K562 (cell line): ENCODE measurements around the gene PURA. TPM values are rescaled to one million over a fixed set of nuclear protein-coding genes. Genes with fewer than 3 reads are reported as not detected.

Experiments used
- ATAC-seq: fragments of 200-7000 bp; cut with Tn5 transposase; 3 replicates; pipeline ENCODE4 v1.9.1; 2020; ENCODE audit warnings: moderate library complexity
- BruUV-seq: library from RNA; stranded (reverse); fragments of 400-500 nt; replicated peaks from 2 replicates; lab custom pipeline; 2021; lab: Mats Ljungman, UMichigan
- CTCF ChIA-PET: fragments of 300-600 bp; formaldehyde crosslinking; extraction: SDS; loops from one replicate; lab custom pipeline; 2021; ENCODE audit warnings: low intra/inter-chr PET ratio; lab: Yijun Ruan, JAX
- POLR2A ChIA-PET: fragments of 300-600, 350-650 bp; sonication (Branson Sonifier 250); formaldehyde crosslinking; extraction: SDS; loops from one replicate; lab custom pipeline; 2021; ENCODE audit warnings: antibody characterized with exemption, inconsistent platforms; lab: Yijun Ruan, JAX
- DNase-seq, 4 experiments: peaks; one replicate each; pipeline versions ENCODE4 v3.0.0 to v3.0.0-alpha.2; 2011 to 2018; ENCODE audit warnings: low spot score in 3 of 4, mixed read lengths in 3 of 4; ENCODE audit errors: extremely low read depth in 1 of 4
- FAIRE-seq: peaks from 2 replicates; lab custom pipeline; 2011; peaks lifted over from hg19 to GRCh38; lab: Jason Lieb, UNC
- H2AFZ ChIP-seq: 2 replicates; pipeline ENCODE4 v1.6.0; 2011; ENCODE audit warnings: low read depth, low read length, control low read depth, inconsistent platforms
- H3K27ac ChIP-seq: fragments of 200-600 bp; 3 replicates; pipeline ENCODE4 v1.8.0; 2011; ENCODE audit warnings: low read depth, mild to moderate bottlenecking, control low read depth, inconsistent platforms, low read length, moderate library complexity, mixed read lengths; ENCODE audit errors: extremely low read depth
- H3K27me3 ChIP-seq, 2 experiments: fragments of 300-600 bp in 1 of 2; 2 replicates in 1 of 2; 3 replicates in 1 of 2; pipeline versions ENCODE4 v1.6.0 to v1.8.0; 2011; ENCODE audit warnings: inconsistent platforms in 2 of 2, low read length in 2 of 2, mild to moderate bottlenecking in 1 of 2, mixed read lengths in 1 of 2, moderate library complexity in 1 of 2; ENCODE audit not compliant: control insufficient read depth in 2 of 2, insufficient read depth in 2 of 2
- H3K36me3 ChIP-seq: fragments of 300-600 bp; 3 replicates; pipeline ENCODE4 v1.8.0; 2011; ENCODE audit warnings: mild to moderate bottlenecking, low read length, inconsistent platforms; ENCODE audit not compliant: control insufficient read depth, insufficient read depth
- H3K4me1 ChIP-seq, 2 experiments: fragments of 200-600 bp in 1 of 2; replicated peaks in 1 of 2; 2 replicates in 1 of 2; 3 replicates in 1 of 2; pipeline versions ENCODE4 v1.5.1 to v1.8.0; 2011; ENCODE audit warnings: inconsistent platforms in 2 of 2, low read length in 2 of 2, mild to moderate bottlenecking in 1 of 2, mixed read lengths in 1 of 2, moderate library complexity in 1 of 2; ENCODE audit not compliant: control insufficient read depth in 2 of 2, insufficient read depth in 2 of 2
- H3K4me2 ChIP-seq: 2 replicates; pipeline ENCODE4 v1.6.1; 2011; ENCODE audit warnings: low read length, control low read depth, inconsistent platforms, mixed read lengths; ENCODE audit not compliant: insufficient read depth
- H3K4me3 ChIP-seq: fragments of 200-600 bp; sonication (generic), shearing (Covaris generic); 2 replicates; pipeline ENCODE4 v1.5.1; 2016; ENCODE audit warnings: control low read depth, inconsistent platforms
- H3K79me2 ChIP-seq: fragments of 200-600 bp; 3 replicates; pipeline ENCODE4 v1.8.0; 2011; ENCODE audit warnings: low read length, inconsistent platforms; ENCODE audit not compliant: control insufficient read depth, insufficient read depth
- H3K9ac ChIP-seq, 2 experiments: 2 replicates each; pipeline versions ENCODE4 v1.6.0 to v1.6.1; 2011; ENCODE audit warnings: low read depth in 2 of 2, low read length in 2 of 2, control low read depth in 1 of 2, inconsistent platforms in 1 of 2, mild to moderate bottlenecking in 1 of 2, mixed read lengths in 1 of 2; ENCODE audit not compliant: insufficient read depth in 1 of 2
- H3K9me1 ChIP-seq: one replicate; pipeline ENCODE4 v1.6.0; 2011; ENCODE audit warnings: inconsistent platforms, mild to moderate bottlenecking, low read length, moderate library complexity; ENCODE audit not compliant: control insufficient read depth, insufficient read depth
- H3K9me3 ChIP-seq: replicated peaks from 2 replicates; pipeline ENCODE4 v1.5.1; 2011; ENCODE audit warnings: low read depth, low read length, inconsistent platforms; ENCODE audit not compliant: control insufficient read depth, insufficient read depth
- H4K20me1 ChIP-seq: replicated peaks from 2 replicates; pipeline ENCODE4 v1.6.1; 2011; ENCODE audit warnings: low read length, inconsistent platforms, mixed read lengths; ENCODE audit not compliant: control insufficient read depth, insufficient read depth
- C11orf30 ChIP-seq: fragments of 450-650 bp; IDR thresholded peaks from 2 replicates; pipeline ENCODE4 v1.6.1; 2016; ENCODE audit warnings: low read depth, mild to moderate bottlenecking
- CCAR2 ChIP-seq: fragments of 200-400 bp; formaldehyde crosslinking; IDR thresholded peaks from 2 replicates; pipeline ENCODE4 v1.6.1; 2017; ENCODE audit warnings: mild to moderate bottlenecking, low read depth, low read length
- CCNT2 ChIP-seq: IDR thresholded peaks from 2 replicates; pipeline ENCODE4 v1.6.1; 2011; ENCODE audit warnings: borderline replicate concordance, low read depth, mild to moderate bottlenecking, moderate library complexity, mixed read lengths, low read length; ENCODE audit not compliant: insufficient read length; ENCODE audit errors: extremely low read depth
- CHD2 ChIP-seq: IDR thresholded peaks from 2 replicates; pipeline ENCODE4 v1.6.1; 2011; ENCODE audit warnings: low read depth, low read length
- CREBBP ChIP-seq: IDR thresholded peaks from one replicate; pipeline ENCODE4 v1.6.1; 2012; ENCODE audit warnings: low read depth, mild to moderate bottlenecking, control low read depth, inconsistent platforms, low read length
- FOSL1 ChIP-seq: fragments of 200-800 bp; sonication (Bioruptor generic); conservative IDR thresholded peaks from 2 replicates; pipeline ENCODE4 v1.6.1; 2016; ENCODE audit warnings: missing genetic modification characterization, missing compliant biosample characterization
- HLTF ChIP-seq: fragments of 450-650 bp; IDR thresholded peaks from 2 replicates; pipeline ENCODE4 v1.6.1; 2016
- HMG20B ChIP-seq: fragments of 250-450 bp; sonication (Bioruptor Pico); IDR thresholded peaks from 2 replicates; pipeline ENCODE4 v1.5.0; 2021; ENCODE audit warnings: mild to moderate bottlenecking
- KDM5B ChIP-seq: fragments of 200-600 bp; sonication (generic); IDR thresholded peaks from 2 replicates; pipeline ENCODE4 v1.6.1; 2012; ENCODE audit warnings: low read depth, mild to moderate bottlenecking, moderate library complexity, low read length, control low read depth, inconsistent platforms; ENCODE audit not compliant: insufficient replicate concordance
- MIER1 ChIP-seq: fragments of 450-650 bp; IDR thresholded peaks from 2 replicates; pipeline ENCODE4 v1.6.1; 2016; ENCODE audit warnings: antibody characterized with exemption, mild to moderate bottlenecking, low read depth
- MNT ChIP-seq, 2 experiments: fragments of 450-650 bp; conservative IDR thresholded peaks; 2 replicates each; pipeline ENCODE4 v1.6.1; 2017; ENCODE audit warnings: mild to moderate bottlenecking in 2 of 2, moderate library complexity in 2 of 2
- RAD21 ChIP-seq, 2 experiments: fragments of 250-450 bp in 1 of 2; fragments of 450-650 bp in 1 of 2; sonication (Bioruptor Pico) in 1 of 2; formaldehyde crosslinking in 1 of 2; IDR thresholded peaks in 1 of 2; conservative IDR thresholded peaks in 1 of 2; 2 replicates each; pipeline versions ENCODE4 v1.4.0 to v1.8.0; 2020 to 2022; ENCODE audit warnings: mild to moderate bottlenecking in 2 of 2, moderate library complexity in 1 of 2
- RBM34 ChIP-seq: fragments of 200-400 bp; formaldehyde crosslinking; IDR thresholded peaks from 2 replicates; pipeline ENCODE4 v1.6.1; 2018; ENCODE audit warnings: low read length, borderline replicate concordance; ENCODE audit not compliant: insufficient read depth
- RCOR1 ChIP-seq, 2 experiments: IDR thresholded peaks; 2 replicates each; pipeline ENCODE4 v1.6.1; 2012; ENCODE audit warnings: low read depth in 2 of 2, low read length in 2 of 2, borderline replicate concordance in 1 of 2, improper control_type of control experiment in 1 of 2
- TFAM ChIP-seq: fragments of 250-450 bp; sonication (Bioruptor Pico); conservative IDR thresholded peaks from 2 replicates; pipeline ENCODE4 v1.5.0; 2021; ENCODE audit warnings: mild to moderate bottlenecking, moderate library complexity
- ZNF134 ChIP-seq: fragments of 250-450 bp; sonication (Bioruptor Pico); conservative IDR thresholded peaks from 2 replicates; pipeline ENCODE4 v1.4.0; 2020
- ZNF76 ChIP-seq: fragments of 250-450 bp; sonication (Bioruptor Pico); IDR thresholded peaks from 2 replicates; pipeline ENCODE4 v1.4.0; 2020; ENCODE audit warnings: mild to moderate bottlenecking, moderate library complexity, borderline replicate concordance
- ZNF780A ChIP-seq: fragments of 250-450 bp; sonication (Bioruptor Pico); IDR thresholded peaks from 2 replicates; pipeline ENCODE4 v1.5.0; 2021; ENCODE audit warnings: mild to moderate bottlenecking
- WGBS: fragments of 100-300 bp; shearing (Covaris generic); methylation state at CpG from one replicate; pipeline ENCODE4 v1.1.6; 2016; ENCODE audit warnings: low coverage, mixed read lengths; ENCODE audit not compliant: insufficient coverage; ENCODE audit errors: missing lambda C conversion rate; 5-methylcytosine and 5-hydroxymethylcytosine counted together
- in situ Hi-C: fragments of 300-500 bp; cut with MboI; formaldehyde crosslinking; loops from 4 replicates; pipeline ENCODE4 v1.15.0; 2018; ENCODE audit warnings: inconsistent platforms, mixed read lengths
- intact Hi-C: fragments of 100-400 bp; cut with micrococcal nuclease; formaldehyde crosslinking; loops from 2 replicates; pipeline ENCODE4 v1.14.2; 2022
- polyA plus RNA-seq, 8 experiments: library from polyadenylated mRNA; depleted of rRNA in 4 of 8; stranded (reverse) in 5 of 8; unstranded in 3 of 8; fragments of >200 nt; fragmentation: Nextera tagmentation in 2 of 8; fragmentation: Illumina TruSeq in 1 of 8; extraction: Ambion mirVana in 2 of 8; extraction: Trizol in 1 of 8; gene quantifications; 2 replicates each; pipeline versions ENCODE4 v1.2.1 to v1.2.3, GENCODE V29; 2011 to 2014; ENCODE audit warnings: inconsistent platforms in 1 of 8, missing spikeins in 1 of 8
- total RNA-seq, 7 experiments: library from RNA; depleted of rRNA in 6 of 7; stranded (reverse); fragments of >200 nt in 6 of 7; fragmentation: Illumina TruSeq in 2 of 7; extraction: Trizol in 2 of 7; gene quantifications; 2 replicates each; pipeline versions ENCODE4 v1.2.1 to v1.2.3, GENCODE V29; 2011 to 2021; ENCODE audit warnings: low replicate concordance in 1 of 7
- TF ChIP-seq, protein P1 (sequence below), 3 experiments: IDR thresholded peaks in 2 of 3; conservative IDR thresholded peaks in 1 of 3; 2 replicates each; pipeline ENCODE4 v1.5.1; 2011 to 2012; ENCODE audit warnings: low read length in 3 of 3, mild to moderate bottlenecking in 3 of 3, control low read depth in 2 of 3, improper control_type of control experiment in 1 of 3, inconsistent platforms in 1 of 3, low read depth in 1 of 3, mixed read lengths in 1 of 3, moderate library complexity in 1 of 3; ENCODE audit not compliant: insufficient read depth in 2 of 3
- TF ChIP-seq, protein P2 (sequence below): fragments of 450-650 bp; IDR thresholded peaks from 2 replicates; pipeline ENCODE4 v1.6.1; 2016; ENCODE audit warnings: missing biosample characterization, missing genetic modification characterization

Gene PURA
- total and polyA plus RNA-seq, 9 of the 15 experiments (the other 6 are each of a cell fraction or from before 2014, with no cell fraction given): 3.2 to 11.1 (median 5.4) TPM

DNA sequence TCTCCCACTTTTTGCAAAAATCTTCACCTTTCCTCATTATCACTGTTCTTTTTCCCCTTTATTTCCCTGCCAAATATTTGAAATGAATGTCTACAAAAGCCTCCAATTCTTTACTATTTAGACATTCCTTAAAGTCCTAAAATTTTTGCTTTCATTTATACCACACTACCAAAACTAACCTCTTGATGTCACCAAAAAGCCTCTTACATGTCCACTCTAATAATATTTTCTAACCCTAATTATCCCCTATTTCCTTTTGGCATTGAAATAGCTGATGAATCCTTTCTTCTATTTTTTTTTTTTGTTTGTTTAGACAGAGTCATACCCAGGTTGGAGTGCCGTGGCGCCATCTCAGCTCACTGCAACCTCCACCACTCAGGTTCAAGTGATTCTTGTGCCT, 38.5 kb upstream of the PURA start:
- CTCF ChIA-PET: interaction anchor here (0.6 to 5.3 kb wide), 6 partner anchors 25 to 276 kb away, joined by 3 to 73 read pairs (median 4); no protein-coding TSS in a partner anchor
- H2AFZ ChIP-seq: no peak overlapping the region
- BruUV-seq: no TSS peak
- no peaks in the 10 kb centered on the region for H4K20me1 ChIP-seq
- H3K27ac ChIP-seq: no peak overlapping the region
- H3K9ac ChIP-seq: no peak overlapping the region
- no peak overlapping the region for H3K4me2 ChIP-seq
- intact Hi-C loops: no loop called here
- no peaks in the 10 kb centered on the region for H3K79me2 ChIP-seq
- POLR2A ChIA-PET: interaction anchor here (0.7 kb wide), 1 partner anchor 68 kb away, joined by 3 read pairs; no protein-coding TSS in a partner anchor
- in situ Hi-C loops: no loop called here
- H3K4me3 ChIP-seq: no peak overlapping the region
- 0% methylated on average over 2 of the region's 2 CpGs for WGBS
- H3K9me3 ChIP-seq: no peaks in the 10 kb centered on the region
- H3K27me3 ChIP-seq: no peaks in the 10 kb centered on the region
- DNase-seq (no peak), ATAC-seq (peak; percentile 49; the same call in 1 of the 3 replicates), FAIRE-seq (no peak)
- H3K9me1 ChIP-seq: no peaks in the 10 kb centered on the region
- H3K4me1 ChIP-seq: no peaks in the 10 kb centered on the region
- no peaks in the 10 kb centered on the region for H3K36me3 ChIP-seq
- TF ChIP-seq KDM5B: no peak
- no peak for TF ChIP-seq CCNT2
- TF ChIP-seq MIER1: no peak
- no peak for TF ChIP-seq ZNF134 (CRISPR knock-in tag)
- no peak for TF ChIP-seq HLTF
- no peak for TF ChIP-seq TFAM (CRISPR knock-in tag)
- TF ChIP-seq, protein P1, sequence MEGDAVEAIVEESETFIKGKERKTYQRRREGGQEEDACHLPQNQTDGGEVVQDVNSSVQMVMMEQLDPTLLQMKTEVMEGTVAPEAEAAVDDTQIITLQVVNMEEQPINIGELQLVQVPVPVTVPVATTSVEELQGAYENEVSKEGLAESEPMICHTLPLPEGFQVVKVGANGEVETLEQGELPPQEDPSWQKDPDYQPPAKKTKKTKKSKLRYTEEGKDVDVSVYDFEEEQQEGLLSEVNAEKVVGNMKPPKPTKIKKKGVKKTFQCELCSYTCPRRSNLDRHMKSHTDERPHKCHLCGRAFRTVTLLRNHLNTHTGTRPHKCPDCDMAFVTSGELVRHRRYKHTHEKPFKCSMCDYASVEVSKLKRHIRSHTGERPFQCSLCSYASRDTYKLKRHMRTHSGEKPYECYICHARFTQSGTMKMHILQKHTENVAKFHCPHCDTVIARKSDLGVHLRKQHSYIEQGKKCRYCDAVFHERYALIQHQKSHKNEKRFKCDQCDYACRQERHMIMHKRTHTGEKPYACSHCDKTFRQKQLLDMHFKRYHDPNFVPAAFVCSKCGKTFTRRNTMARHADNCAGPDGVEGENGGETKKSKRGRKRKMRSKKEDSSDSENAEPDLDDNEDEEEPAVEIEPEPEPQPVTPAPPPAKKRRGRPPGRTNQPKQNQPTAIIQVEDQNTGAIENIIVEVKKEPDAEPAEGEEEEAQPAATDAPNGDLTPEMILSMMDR (IDR thresholded peaks at IDR 0.05 in 2 of 3, conservative IDR thresholded peaks at IDR 0.05 in 1 of 3; ENCODE audit: insufficient read depth in 2 of 3, low read depth in 1 of 3, low read length in 3 of 3): peak in 2 of 3 experiments; percentile 20 to 50; a peak in 3 of 6 replicates
- TF ChIP-seq FOSL1: no peak
- no peak for TF ChIP-seq ZNF76 (CRISPR knock-in tag)
- TF ChIP-seq C11orf30: no peak
- TF ChIP-seq ZNF780A (CRISPR knock-in tag): no peak
- no peak for TF ChIP-seq HMG20B (CRISPR knock-in tag)
- TF ChIP-seq CHD2: no peak
- TF ChIP-seq CREBBP: no peak
- TF ChIP-seq RAD21 (CRISPR knock-in tag; conservative IDR thresholded peaks at IDR 0.05 in 1 of 2, IDR thresholded peaks at IDR 0.05 in 1 of 2): peak; percentile 39 to 66
- TF ChIP-seq CCAR2: no peak
- TF ChIP-seq, protein P2, sequence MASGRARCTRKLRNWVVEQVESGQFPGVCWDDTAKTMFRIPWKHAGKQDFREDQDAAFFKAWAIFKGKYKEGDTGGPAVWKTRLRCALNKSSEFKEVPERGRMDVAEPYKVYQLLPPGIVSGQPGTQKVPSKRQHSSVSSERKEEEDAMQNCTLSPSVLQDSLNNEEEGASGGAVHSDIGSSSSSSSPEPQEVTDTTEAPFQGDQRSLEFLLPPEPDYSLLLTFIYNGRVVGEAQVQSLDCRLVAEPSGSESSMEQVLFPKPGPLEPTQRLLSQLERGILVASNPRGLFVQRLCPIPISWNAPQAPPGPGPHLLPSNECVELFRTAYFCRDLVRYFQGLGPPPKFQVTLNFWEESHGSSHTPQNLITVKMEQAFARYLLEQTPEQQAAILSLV (tag): no peak
- no peak for TF ChIP-seq RBM34
- TF ChIP-seq MNT (conservative IDR thresholded peaks at IDR 0.05): no peak
- TF ChIP-seq RCOR1 (IDR thresholded peaks at IDR 0.05; ENCODE audit: borderline replicate concordance in 1 of 2, low read depth in 2 of 2, low read length in 2 of 2): no peak
